Measurements from ENCODE around the gene LIN37. TPM values are rescaled to one million over a fixed set of nuclear protein-coding genes. Genes with fewer than 3 reads are reported as not detected.

The LIN37 gene
- total RNA-seq, 1 experiment from 2014 or later = 10.1 TPM

DNA sequence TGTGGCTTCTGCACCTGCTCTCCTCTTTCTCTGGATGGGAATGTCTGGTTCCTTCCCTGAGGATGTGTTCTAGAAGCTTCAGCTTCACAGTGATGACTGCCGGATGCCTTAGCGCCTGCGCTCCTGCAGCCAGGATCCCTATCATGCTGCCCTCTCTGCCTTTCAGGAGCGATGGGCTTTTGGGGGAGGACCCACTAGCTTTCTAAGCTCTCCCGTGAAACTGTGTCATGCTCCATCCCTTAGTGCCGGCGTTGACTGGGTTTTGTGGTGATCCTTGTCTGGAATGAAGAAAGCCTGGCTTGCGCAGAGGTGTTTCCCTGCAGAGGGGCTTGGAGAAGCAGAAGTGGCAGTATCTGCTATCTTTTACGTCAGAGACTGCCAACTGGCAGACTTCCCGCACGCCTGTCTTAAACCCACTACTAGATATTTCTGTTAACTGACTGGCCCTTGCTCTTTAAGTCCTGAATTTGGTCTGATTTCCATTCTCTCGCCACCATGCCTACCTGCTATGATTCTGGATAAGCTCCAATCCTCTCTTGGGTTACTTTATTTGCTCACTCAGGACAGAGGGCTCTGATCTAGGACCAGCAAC, 34.4 kb upstream of the LIN37 start:
- no peak for TF ChIP-seq SP1 (IDR thresholded peaks at IDR 0.05; ENCODE audit: low read depth)
- no peak for TF ChIP-seq CBX3 (IDR thresholded peaks at IDR 0.05; ENCODE audit: low read depth)
- no peak for TF ChIP-seq SRF (IDR thresholded peaks at IDR 0.05; ENCODE audit: low read depth)
- TF ChIP-seq YY1 (IDR thresholded peaks at IDR 0.05; ENCODE audit: extremely low read depth, insufficient replicate concordance, low read depth, low read length) = no peak
- POLR2A ChIA-PET = no interaction called here
- H3K9ac ChIP-seq (ENCODE audit: low read length) = no peak overlapping the region
- no peak overlapping the region for H3K4me2 ChIP-seq (ENCODE audit: low read length)
- no peak overlapping the region for H3K27ac ChIP-seq (ENCODE audit: low read depth, low read length)
- no peak for DNase-seq (ENCODE audit: low read depth, low spot score)
- H3K4me3 ChIP-seq (replicated peaks in 1 of 2; ENCODE audit: low read depth in 1 of 2, low read length in 2 of 2) = no peak overlapping the region
- no peaks in the 10 kb centered on the region for H3K27me3 ChIP-seq (ENCODE audit: insufficient read depth, low read length)
- no peaks in the 10 kb centered on the region for H3K9me3 ChIP-seq (ENCODE audit: control insufficient read depth in 1 of 2, insufficient read depth in 1 of 2, low read depth in 1 of 2, low read length in 2 of 2)
- no peak for ATAC-seq
- TSS peak; percentile 7 for BruUV-seq (replicated peaks)
- RAD21 ChIA-PET (ENCODE audit: low non-redundant PET in 1 of 2, low total read pairs in 2 of 2, uncharacterized antibody in 2 of 2, unreplicated experiment in 2 of 2) = no interaction called here
- H3K9me2 ChIP-seq (ENCODE audit: insufficient read depth) = no peaks in the 10 kb centered on the region
- CTCF ChIA-PET = no interaction called here
- peaks cover 11 to 36% of the 10 kb centered on the region in 2 experiments for H3K4me1 ChIP-seq (ENCODE audit: control insufficient read depth in 1 of 2, insufficient read depth in 2 of 2, low read length in 2 of 2)
- H2AFZ ChIP-seq (ENCODE audit: low read depth, low read length, poor library complexity, severe bottlenecking) = no peak overlapping the region
- H3K79me2 ChIP-seq (ENCODE audit: insufficient read depth, low read length) = peaks cover 14% of the 10 kb centered on the region
- H3K36me3 ChIP-seq (ENCODE audit: control insufficient read depth in 1 of 2, insufficient read depth in 2 of 2, low read length in 2 of 2) = no peaks in the 10 kb centered on the region
- intact Hi-C loops (cut with micrococcal nuclease) = loop anchor here (10.0 kb wide), 1 partner anchor 359 kb away; the partner anchor contains the start of gene FFAR3
- H4K20me1 ChIP-seq (ENCODE audit: insufficient read depth) = no peaks in the 10 kb centered on the region

DNA sequence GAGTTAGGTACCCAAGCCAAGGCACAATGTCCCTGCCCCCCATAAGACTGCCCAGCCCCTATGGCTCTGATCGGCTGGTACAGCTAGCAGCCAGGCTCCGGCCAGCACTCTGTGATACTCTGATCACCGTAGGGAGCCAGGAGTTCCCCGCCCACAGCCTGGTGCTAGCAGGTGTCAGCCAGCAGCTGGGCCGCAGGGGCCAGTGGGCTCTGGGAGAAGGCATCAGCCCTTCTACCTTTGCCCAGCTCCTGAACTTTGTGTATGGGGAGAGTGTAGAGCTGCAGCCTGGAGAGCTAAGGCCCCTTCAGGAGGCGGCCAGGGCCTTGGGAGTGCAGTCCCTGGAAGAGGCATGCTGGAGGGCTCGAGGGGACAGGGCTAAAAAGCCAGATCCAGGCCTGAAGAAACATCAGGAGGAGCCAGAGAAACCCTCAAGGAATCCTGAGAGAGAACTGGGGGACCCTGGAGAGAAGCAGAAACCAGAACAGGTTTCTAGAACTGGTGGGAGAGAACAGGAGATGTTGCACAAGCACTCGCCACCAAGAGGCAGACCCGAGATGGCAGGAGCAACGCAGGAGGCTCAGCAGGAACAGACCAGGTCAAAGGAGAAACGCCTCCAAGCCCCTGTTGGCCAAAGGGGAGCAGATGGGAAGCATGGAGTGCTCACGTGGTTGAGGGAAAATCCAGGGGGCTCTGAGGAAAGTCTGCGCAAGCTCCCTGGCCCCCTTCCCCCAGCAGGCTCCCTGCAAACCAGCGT, 33.6 kb upstream of the LIN37 start:
- no TSS peak for BruUV-seq (replicated peaks)
- no peaks in the 10 kb centered on the region for H3K9me3 ChIP-seq (ENCODE audit: control insufficient read depth in 1 of 2, insufficient read depth in 1 of 2, low read depth in 1 of 2, low read length in 2 of 2)
- no peak overlapping the region for H3K4me2 ChIP-seq (ENCODE audit: low read length)
- H3K9ac ChIP-seq (ENCODE audit: low read length) = no peak overlapping the region
- ATAC-seq (no peak), DNase-seq (ENCODE audit: low read depth, low spot score) (no peak)
- ChIA-PET RAD21 (ENCODE audit: low non-redundant PET in 1 of 2, low total read pairs in 2 of 2, uncharacterized antibody in 2 of 2, unreplicated experiment in 2 of 2) (no interaction called here), POLR2A (no interaction called here), CTCF (no interaction called here)
- intact Hi-C loops (cut with micrococcal nuclease) = loop anchor here (10.0 kb wide), 1 partner anchor 360 kb away; the partner anchor contains the start of gene FFAR3
- H3K36me3 ChIP-seq (ENCODE audit: control insufficient read depth in 1 of 2, insufficient read depth in 2 of 2, low read length in 2 of 2) = no peaks in the 10 kb centered on the region; a peak in 2 of 4 replicates
- H3K27me3 ChIP-seq (ENCODE audit: insufficient read depth, low read length) = no peaks in the 10 kb centered on the region
- peaks cover 16 to 41% of the 10 kb centered on the region in 2 experiments for H3K4me1 ChIP-seq (ENCODE audit: control insufficient read depth in 1 of 2, insufficient read depth in 2 of 2, low read length in 2 of 2)
- peaks cover 21% of the 10 kb centered on the region for H3K79me2 ChIP-seq (ENCODE audit: insufficient read depth, low read length)
- no peak for TF ChIP-seq SIN3A (IDR thresholded peaks at IDR 0.05; ENCODE audit: low read depth)
- TF ChIP-seq JUND (IDR thresholded peaks at IDR 0.05) = no peak
- no peak for TF ChIP-seq ZFX (IDR thresholded peaks at IDR 0.05)
- peak in 2 of 3 experiments; percentile 10 to 40; a peak in 2 of 6 replicates for TF ChIP-seq CTCF (IDR thresholded peaks at IDR 0.05 in 2 of 3, conservative IDR thresholded peaks at IDR 0.05 in 1 of 3; ENCODE audit: borderline replicate concordance in 1 of 3, insufficient read depth in 1 of 3, low read depth in 2 of 3, low read length in 2 of 3)
- no peak for TF ChIP-seq POLR2AphosphoS5 (IDR thresholded peaks at IDR 0.05; ENCODE audit: low read depth, low read length)
- H3K27ac ChIP-seq (ENCODE audit: low read depth, low read length) = peak overlapping the region; percentile 2; the same call in 1 of the 2 replicates
- no peak overlapping the region for H2AFZ ChIP-seq (ENCODE audit: low read depth, low read length, poor library complexity, severe bottlenecking)
- H3K4me3 ChIP-seq (replicated peaks in 1 of 2; ENCODE audit: low read depth in 1 of 2, low read length in 2 of 2) = no peak overlapping the region
- no peaks in the 10 kb centered on the region for H3K9me2 ChIP-seq (ENCODE audit: insufficient read depth)
- H4K20me1 ChIP-seq (ENCODE audit: insufficient read depth) = no peaks in the 10 kb centered on the region

Measured in HCT116 (cell line).